ENCODE measurements around the gene ZBTB11.

DNA sequence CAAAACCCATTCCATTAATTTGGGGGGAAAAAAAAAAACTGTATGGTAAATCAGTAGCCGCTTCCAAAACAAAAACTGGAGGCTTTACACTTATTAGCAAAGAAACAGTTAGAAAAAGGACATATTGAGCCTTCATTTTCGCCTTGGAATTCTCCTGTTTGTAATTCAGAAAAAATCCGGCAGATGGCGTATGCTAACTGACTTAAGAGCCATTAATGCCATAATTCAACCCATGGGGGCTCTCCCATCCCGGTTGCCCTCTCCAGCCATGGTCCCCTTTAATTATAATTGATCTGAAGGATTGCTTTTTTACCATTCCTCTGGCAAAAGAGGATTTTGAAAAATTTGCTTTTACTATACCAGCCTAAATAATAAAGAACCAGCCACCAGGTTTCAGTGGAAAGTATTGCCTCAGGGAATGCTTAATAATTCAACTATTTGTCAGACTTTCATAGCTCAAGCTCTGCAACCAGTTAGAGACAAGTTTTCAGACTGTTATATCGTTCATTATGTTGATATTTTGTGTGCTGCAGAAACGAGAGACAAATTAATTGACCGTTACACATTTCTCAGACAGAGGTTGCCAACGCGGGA lies 18.9 kb upstream of the ZBTB11 start:
- TF ChIP-seq, protein P1, sequence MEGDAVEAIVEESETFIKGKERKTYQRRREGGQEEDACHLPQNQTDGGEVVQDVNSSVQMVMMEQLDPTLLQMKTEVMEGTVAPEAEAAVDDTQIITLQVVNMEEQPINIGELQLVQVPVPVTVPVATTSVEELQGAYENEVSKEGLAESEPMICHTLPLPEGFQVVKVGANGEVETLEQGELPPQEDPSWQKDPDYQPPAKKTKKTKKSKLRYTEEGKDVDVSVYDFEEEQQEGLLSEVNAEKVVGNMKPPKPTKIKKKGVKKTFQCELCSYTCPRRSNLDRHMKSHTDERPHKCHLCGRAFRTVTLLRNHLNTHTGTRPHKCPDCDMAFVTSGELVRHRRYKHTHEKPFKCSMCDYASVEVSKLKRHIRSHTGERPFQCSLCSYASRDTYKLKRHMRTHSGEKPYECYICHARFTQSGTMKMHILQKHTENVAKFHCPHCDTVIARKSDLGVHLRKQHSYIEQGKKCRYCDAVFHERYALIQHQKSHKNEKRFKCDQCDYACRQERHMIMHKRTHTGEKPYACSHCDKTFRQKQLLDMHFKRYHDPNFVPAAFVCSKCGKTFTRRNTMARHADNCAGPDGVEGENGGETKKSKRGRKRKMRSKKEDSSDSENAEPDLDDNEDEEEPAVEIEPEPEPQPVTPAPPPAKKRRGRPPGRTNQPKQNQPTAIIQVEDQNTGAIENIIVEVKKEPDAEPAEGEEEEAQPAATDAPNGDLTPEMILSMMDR (IDR thresholded peaks at IDR 0.05), result no peak
- TF ChIP-seq POLR2A (IDR thresholded peaks at IDR 0.05), result no peak

All from lower leg skin (tissue), 3 donors.